HG02642 (cell line): ENCODE data around the gene ENPP7.

Source experiments
- ATAC-seq: cut with Tn5 transposase; IDR thresholded peaks from one replicate; pipeline ENCODE4 v1.9.1; 2021; ENCODE audit warnings: mild to moderate bottlenecking; ENCODE audit not compliant: unreplicated experiment, poor library complexity

ENPP7 gene

GRCh38 chr17:79702034-79702433 lies 28.7 kb upstream of the ENPP7 start:
- ATAC-seq = no peak

- ATAC-seq = no peak
These were observed 28.1 kb upstream of the ENPP7 start for GRCh38 chr17:79702550-79703236.

- no peak for ATAC-seq
These were observed 26.1 kb upstream of the ENPP7 start for GRCh38 chr17:79704691-79705090.

- ATAC-seq = no peak
These were observed 25.1 kb upstream of the ENPP7 start for GRCh38 chr17:79705674-79706073.

- ATAC-seq = no peak
These were observed 23.6 kb upstream of the ENPP7 start for GRCh38 chr17:79706931-79707850.

GRCh38 chr17:79707931-79708891 lies 22.5 kb upstream of the ENPP7 start:
- no peak for ATAC-seq

GRCh38 chr17:79711715-79712305 lies 18.9 kb upstream of the ENPP7 start:
- no peak for ATAC-seq

- no peak for ATAC-seq
These were observed 17.4 kb upstream of the ENPP7 start for GRCh38 chr17:79713391-79713790.

- no peak for ATAC-seq
These were observed 16.3 kb upstream of the ENPP7 start for GRCh38 chr17:79714176-79715097.

- no peak for ATAC-seq
These were observed 15.4 kb upstream of the ENPP7 start for GRCh38 chr17:79715098-79715942.

- ATAC-seq = no peak
These were observed 14.6 kb upstream of the ENPP7 start for GRCh38 chr17:79715943-79716797.

GRCh38 chr17:79720705-79721292 lies 9.9 kb upstream of the ENPP7 start:
- no peak for ATAC-seq

GRCh38 chr17:79721993-79722671 lies 8.6 kb upstream of the ENPP7 start:
- no peak for ATAC-seq

- no peak for ATAC-seq
These were observed 8.0 kb upstream of the ENPP7 start for GRCh38 chr17:79722787-79723186.

GRCh38 chr17:79728169-79728907 lies 2.4 kb upstream of the ENPP7 start:
- no peak for ATAC-seq
